ENCODE results near the gene RFX8.

RFX8 gene

GRCh38 chr2:101362316-101362715 is 112.6 kb downstream of the RFX8 start:
- Histone ChIP-seq H4K20me1 (ENCODE audit: low read depth, low read length) (no peaks in the 10 kb centered on the region), H3K4me2 (ENCODE audit: low read depth, low read length, poor library complexity, severe bottlenecking) (no peak overlapping the region), H3K79me2 (ENCODE audit: insufficient read depth, low read length) (no peaks in the 10 kb centered on the region), H2AFZ (ENCODE audit: low read depth, low read length, severe bottlenecking) (no peak overlapping the region), H3K36me3 (ENCODE audit: low read length) (no peaks in the 10 kb centered on the region), H3K9me3 (ENCODE audit: insufficient read depth, low read length) (no peaks in the 10 kb centered on the region), H3K27me3 (ENCODE audit: low read length) (no peaks in the 10 kb centered on the region), H3F3A (ENCODE audit: insufficient read depth) (no peaks in the 10 kb centered on the region), H3K4me3 (ENCODE audit: insufficient read depth, low read length, poor library complexity, severe bottlenecking) (no peak overlapping the region), H3K27ac (ENCODE audit: low read depth, low read length) (no peak overlapping the region), H3K9me2 (replicated peaks; ENCODE audit: insufficient read depth, low read length) (no peaks in the 10 kb centered on the region), H3K9ac (ENCODE audit: low read length) (no peak overlapping the region)
- TF ChIP-seq EZH2phosphoT487 (conservative IDR thresholded peaks at IDR 0.05; ENCODE audit: low read length) (no peak), CTCF (IDR thresholded peaks at IDR 0.05; ENCODE audit: insufficient read depth, low read length, poor library complexity, severe bottlenecking) (no peak)

- H3K36me3 ChIP-seq (ENCODE audit: low read length) = no peaks in the 10 kb centered on the region
- H2AFZ ChIP-seq (ENCODE audit: low read depth, low read length, severe bottlenecking) = no peak overlapping the region
- TF ChIP-seq CTCF (IDR thresholded peaks at IDR 0.05; ENCODE audit: insufficient read depth, low read length, poor library complexity, severe bottlenecking) (no peak), EZH2phosphoT487 (conservative IDR thresholded peaks at IDR 0.05; ENCODE audit: low read length) (no peak)
- H4K20me1 ChIP-seq (ENCODE audit: low read depth, low read length) = no peaks in the 10 kb centered on the region
- no peaks in the 10 kb centered on the region for H3K27me3 ChIP-seq (ENCODE audit: low read length)
- H3K79me2 ChIP-seq (ENCODE audit: insufficient read depth, low read length) = no peaks in the 10 kb centered on the region
- H3F3A ChIP-seq (ENCODE audit: insufficient read depth) = no peaks in the 10 kb centered on the region
- H3K4me2 ChIP-seq (ENCODE audit: low read depth, low read length, poor library complexity, severe bottlenecking) = no peak overlapping the region
- H3K9me3 ChIP-seq (ENCODE audit: insufficient read depth, low read length) = no peaks in the 10 kb centered on the region
- no peak overlapping the region for H3K4me3 ChIP-seq (ENCODE audit: insufficient read depth, low read length, poor library complexity, severe bottlenecking)
- H3K27ac ChIP-seq (ENCODE audit: low read depth, low read length) = no peak overlapping the region
- no peak overlapping the region for H3K9ac ChIP-seq (ENCODE audit: low read length)
- no peaks in the 10 kb centered on the region for H3K9me2 ChIP-seq (replicated peaks; ENCODE audit: insufficient read depth, low read length)
Measured at GRCh38 chr2:101361522-101361921, 113.4 kb downstream of the RFX8 start.

GRCh38 chr2:101361121-101361520 is 113.8 kb downstream of the RFX8 start:
- Histone ChIP-seq H3F3A (ENCODE audit: insufficient read depth) (no peaks in the 10 kb centered on the region), H3K9me2 (replicated peaks; ENCODE audit: insufficient read depth, low read length) (no peaks in the 10 kb centered on the region), H3K4me3 (ENCODE audit: insufficient read depth, low read length, poor library complexity, severe bottlenecking) (no peak overlapping the region), H3K9me3 (ENCODE audit: insufficient read depth, low read length) (no peaks in the 10 kb centered on the region), H3K36me3 (ENCODE audit: low read length) (no peaks in the 10 kb centered on the region), H3K79me2 (ENCODE audit: insufficient read depth, low read length) (no peaks in the 10 kb centered on the region), H2AFZ (ENCODE audit: low read depth, low read length, severe bottlenecking) (no peak overlapping the region), H3K27ac (ENCODE audit: low read depth, low read length) (no peak overlapping the region), H4K20me1 (ENCODE audit: low read depth, low read length) (no peaks in the 10 kb centered on the region), H3K27me3 (ENCODE audit: low read length) (no peaks in the 10 kb centered on the region), H3K9ac (ENCODE audit: low read length) (no peak overlapping the region), H3K4me2 (ENCODE audit: low read depth, low read length, poor library complexity, severe bottlenecking) (no peak overlapping the region)
- no peak for TF ChIP-seq CTCF (IDR thresholded peaks at IDR 0.05; ENCODE audit: insufficient read depth, low read length, poor library complexity, severe bottlenecking)
- TF ChIP-seq EZH2phosphoT487 (conservative IDR thresholded peaks at IDR 0.05; ENCODE audit: low read length) = no peak

All from SU-DHL-6 (cell line).